Mesenchymal stem cell (in vitro differentiated cells and primary cell): ENCODE measurements around the gene PGAP6.
A peak's percentile ranks its signal among the peaks of the same experiment; 100 is the strongest.

ENCODE experiments used
- DNase-seq: peaks from one replicate; pipeline ENCODE4 v3.0.0-alpha.2; 2013
- H2AFZ ChIP-seq: one replicate; pipeline ENCODE4 v1.6.1; 2013; ENCODE audit warnings: low read depth, mild to moderate bottlenecking, control low read depth, inconsistent platforms, low read length, moderate library complexity
- H2AK5ac ChIP-seq: 2 replicates; pipeline ENCODE4 v1.6.1; 2013; ENCODE audit warnings: low read length, moderate library complexity, mild to moderate bottlenecking, inconsistent platforms; ENCODE audit not compliant: severe bottlenecking
- H2BK120ac ChIP-seq: one replicate; pipeline ENCODE4 v1.6.1; 2013; ENCODE audit warnings: low read depth, mild to moderate bottlenecking, inconsistent platforms, low read length, moderate library complexity
- H2BK12ac ChIP-seq, 2 experiments: one replicate each; pipeline ENCODE4 v1.6.1; 2013; ENCODE audit warnings: inconsistent platforms in 2 of 2, low read length in 2 of 2, mild to moderate bottlenecking in 2 of 2, moderate library complexity in 2 of 2, control low read depth in 1 of 2
- H2BK15ac ChIP-seq: one replicate; pipeline ENCODE4 v1.6.1; 2013; ENCODE audit warnings: mild to moderate bottlenecking, low read depth, inconsistent platforms; ENCODE audit not compliant: poor library complexity, severe bottlenecking
- H2BK5ac ChIP-seq: 2 replicates; pipeline ENCODE4 v1.6.1; 2013; ENCODE audit warnings: low read depth, mild to moderate bottlenecking, low read length, control low read depth, inconsistent platforms; ENCODE audit not compliant: poor library complexity, severe bottlenecking
- H3K14ac ChIP-seq, 2 experiments: one replicate each; pipeline ENCODE4 v1.6.1; 2013; ENCODE audit warnings: inconsistent platforms in 2 of 2, low read length in 2 of 2, control low read depth in 1 of 2, mild to moderate bottlenecking in 1 of 2, moderate library complexity in 1 of 2
- H3K18ac ChIP-seq, 2 experiments: one replicate each; pipeline ENCODE4 v1.6.1; 2013; ENCODE audit warnings: inconsistent platforms in 2 of 2, low read length in 2 of 2, control low read depth in 1 of 2, low read depth in 1 of 2, mild to moderate bottlenecking in 1 of 2
- H3K23ac ChIP-seq, 2 experiments: one replicate each; pipeline ENCODE4 v1.6.1; 2013; ENCODE audit warnings: inconsistent platforms in 2 of 2, low read length in 2 of 2, mild to moderate bottlenecking in 2 of 2, moderate library complexity in 2 of 2, control low read depth in 1 of 2
- H3K27ac ChIP-seq: 2 replicates; pipeline ENCODE4 v1.5.1; 2013; ENCODE audit warnings: mild to moderate bottlenecking, moderate library complexity, low read length, control low read depth, inconsistent platforms; ENCODE audit not compliant: poor library complexity, severe bottlenecking
- H3K27me3 ChIP-seq, 2 experiments: 2 replicates each; pipeline versions ENCODE4 v1.6.1 to v1.7.0; 2013; ENCODE audit warnings: low read length in 2 of 2, mild to moderate bottlenecking in 2 of 2, moderate library complexity in 2 of 2, control low read depth in 1 of 2, inconsistent platforms in 1 of 2; ENCODE audit not compliant: control insufficient read depth in 1 of 2, insufficient read depth in 1 of 2
- H3K36me3 ChIP-seq, 2 experiments: 2 replicates each; pipeline versions ENCODE4 v1.6.1 to v1.7.0; 2013; ENCODE audit warnings: low read length in 2 of 2, control low read depth in 1 of 2, inconsistent platforms in 1 of 2, low read depth in 1 of 2, mild to moderate bottlenecking in 1 of 2; ENCODE audit not compliant: insufficient read depth in 2 of 2, control insufficient read depth in 1 of 2
- H3K4ac ChIP-seq, 2 experiments: one replicate each; pipeline ENCODE4 v1.6.1; 2013; ENCODE audit warnings: inconsistent platforms in 2 of 2, low read length in 2 of 2, mild to moderate bottlenecking in 2 of 2, moderate library complexity in 2 of 2, control low read depth in 1 of 2, low read depth in 1 of 2
- H3K4me1 ChIP-seq: 2 replicates; pipeline ENCODE4 v1.6.1; 2013; ENCODE audit warnings: low read depth, low read length, control low read depth; ENCODE audit not compliant: control insufficient read depth, insufficient read depth
- H3K4me2 ChIP-seq: 2 replicates; pipeline ENCODE4 v1.6.1; 2013; ENCODE audit warnings: low read length, mild to moderate bottlenecking, inconsistent platforms; ENCODE audit not compliant: poor library complexity, severe bottlenecking
- H3K4me3 ChIP-seq, 2 experiments: 2 replicates each; pipeline versions ENCODE4 v1.5.1 to v1.7.0; 2013; ENCODE audit warnings: low read length in 2 of 2, mild to moderate bottlenecking in 2 of 2, control low read depth in 1 of 2, low read depth in 1 of 2; ENCODE audit not compliant: insufficient read depth in 1 of 2
- H3K79me1 ChIP-seq: replicated peaks from 2 replicates; pipeline ENCODE4 v1.6.1; 2013; ENCODE audit warnings: mild to moderate bottlenecking, control low read depth, low read length, inconsistent platforms; ENCODE audit not compliant: poor library complexity, severe bottlenecking
- H3K9ac ChIP-seq: 2 replicates; pipeline ENCODE4 v1.7.0; 2013; ENCODE audit warnings: mild to moderate bottlenecking, low read length, moderate library complexity
- H3K9me3 ChIP-seq: 2 replicates; pipeline ENCODE4 v1.7.0; 2013; ENCODE audit warnings: mild to moderate bottlenecking, low read length; ENCODE audit not compliant: control insufficient read depth
- H4K8ac ChIP-seq: one replicate; pipeline ENCODE4 v1.6.1; 2013; ENCODE audit warnings: inconsistent platforms, mild to moderate bottlenecking, low read length, moderate library complexity
- H4K91ac ChIP-seq: one replicate; pipeline ENCODE4 v1.6.1; 2013; ENCODE audit warnings: mild to moderate bottlenecking, low read length, inconsistent platforms
- WGBS: methylation state at CpG from one replicate; pipeline ENCODE4 v1.1.7; 2013; ENCODE audit warnings: mixed read lengths; 5-methylcytosine and 5-hydroxymethylcytosine counted together

The PGAP6 gene

GRCh38 chr16:366476-366875 lies 15.3 kb downstream of the PGAP6 start:
- no peak for DNase-seq
- Histone ChIP-seq H4K8ac (peak overlapping the region; percentile 53), H3K27ac (no peak overlapping the region), H3K27me3 (peaks cover 7 to 25% of the 10 kb centered on the region in 2 experiments), H3K79me1 (peaks cover 16% of the 10 kb centered on the region), H3K4me1 (peaks cover 28% of the 10 kb centered on the region), H3K4me2 (no peak overlapping the region), H3K4me3 (no peak overlapping the region), H3K9me3 (no peaks in the 10 kb centered on the region), H3K18ac (no peak overlapping the region), H2BK15ac (no peak overlapping the region), H2AK5ac (no peak overlapping the region), H2BK12ac (no peak overlapping the region), H4K91ac (no peak overlapping the region), H3K23ac (no peak overlapping the region), H2BK5ac (no peak overlapping the region), H3K14ac (no peak overlapping the region), H3K36me3 (peaks cover 30 to 49% of the 10 kb centered on the region in 2 experiments), H3K4ac (no peak overlapping the region), H2AFZ (no peak overlapping the region), H3K9ac (no peak overlapping the region), H2BK120ac (no peak overlapping the region)
- 95% methylated on average over 8 of the region's 10 CpGs for WGBS

GRCh38 chr16:364595-365491 lies 16.9 kb downstream of the PGAP6 start:
- whole genome bisulfite sequencing = 89% methylated on average over 17 of the region's 19 CpGs
- Histone ChIP-seq H3K4me1 (peaks cover 20% of the 10 kb centered on the region), H3K36me3 (peaks cover 28 to 46% of the 10 kb centered on the region in 2 experiments)

GRCh38 chr16:363766-364490 lies 17.9 kb downstream of the PGAP6 start:
- Histone ChIP-seq H2BK120ac (no peak overlapping the region), H3K23ac (no peak overlapping the region), H3K14ac (no peak overlapping the region), H2BK15ac (no peak overlapping the region), H3K9ac (no peak overlapping the region), H4K91ac (peak overlapping the region; percentile 61), H3K4me1 (peaks cover 12% of the 10 kb centered on the region), H3K36me3 (peaks cover 28 to 39% of the 10 kb centered on the region in 2 experiments), H2BK12ac (no peak overlapping the region), H2AK5ac (no peak overlapping the region), H3K18ac (no peak overlapping the region), H2AFZ (no peak overlapping the region), H3K79me1 (peaks cover 7% of the 10 kb centered on the region), H3K27ac (no peak overlapping the region), H3K27me3 (peaks cover 7 to 27% of the 10 kb centered on the region in 2 experiments), H3K9me3 (no peaks in the 10 kb centered on the region), H3K4ac (no peak overlapping the region), H3K4me2 (no peak overlapping the region), H2BK5ac (no peak overlapping the region), H4K8ac (no peak overlapping the region), H3K4me3 (no peak overlapping the region)
- 90% methylated on average over 16 of the region's 24 CpGs for WGBS
- no peak for DNase-seq

More at GRCh38 chr16:364595-365491, 16.9 kb downstream of the PGAP6 start:
- Histone ChIP-seq H3K27ac (no peak overlapping the region), H4K8ac (no peak overlapping the region), H3K9me3 (no peaks in the 10 kb centered on the region), H4K91ac (no peak overlapping the region), H2BK120ac (no peak overlapping the region), H3K18ac (no peak overlapping the region), H2BK15ac (no peak overlapping the region), H2BK5ac (no peak overlapping the region), H3K14ac (peak overlapping the region in 1 of 2 experiments; percentile 75), H3K4me2 (no peak overlapping the region), H3K23ac (peak overlapping the region in 1 of 2 experiments; percentile 50), H2BK12ac (no peak overlapping the region), H3K9ac (no peak overlapping the region), H3K79me1 (peaks cover 13% of the 10 kb centered on the region), H3K4ac (no peak overlapping the region), H2AFZ (no peak overlapping the region), H3K4me3 (no peak overlapping the region), H3K27me3 (peaks cover 7 to 27% of the 10 kb centered on the region in 2 experiments), H2AK5ac (no peak overlapping the region)
- no peak for DNase-seq
